WTC11 (cell line): Measurements from ENCODE around the gene ATP8B4. TPM values are rescaled to one million over a fixed set of nuclear protein-coding genes. Genes with fewer than 3 reads are reported as not detected.
A peak's percentile ranks its signal among the peaks of the same experiment; 100 is the strongest.

Source experiments
- ATAC-seq: fragments of 200-7000 bp; cut with Tn5 transposase; 2 replicates; pipeline ENCODE4 v1.10.0; 2021; ENCODE audit warnings: mild to moderate bottlenecking, moderate library complexity
- CTCF ChIA-PET: fragments of 300-600 bp; sonication (Branson Sonifier 250); formaldehyde crosslinking; loops from one replicate; lab custom pipeline; 2021; ENCODE audit warnings: antibody characterized with exemption; lab: Charles Lee
- POLR2A ChIA-PET: fragments of 350-600 bp; sonication (Branson Sonifier 250); formaldehyde crosslinking; loops from one replicate; lab custom pipeline; 2021; ENCODE audit warnings: antibody characterized with exemption; lab: Charles Lee
- DNase-seq: peaks from one replicate; pipeline ENCODE4 v3.0.0; 2021; ENCODE audit warnings: low spot score
- H3K27ac Mint-ChIP-seq: 2 replicates; pipeline ENCODE4 v1.8.0; 2021; ENCODE audit warnings: mixed read lengths
- H3K27me3 Mint-ChIP-seq: 2 replicates; pipeline ENCODE4 v1.8.0; 2021; ENCODE audit warnings: low read depth, mild to moderate bottlenecking, moderate library complexity, mixed read lengths
- H3K36me3 Mint-ChIP-seq: 2 replicates; pipeline ENCODE4 v1.8.0; 2021; ENCODE audit warnings: mixed read lengths
- H3K4me1 Mint-ChIP-seq: 2 replicates; pipeline ENCODE4 v1.8.0; 2022; ENCODE audit warnings: mixed read lengths
- H3K4me3 Mint-ChIP-seq: 2 replicates; pipeline ENCODE4 v1.8.0; 2021; ENCODE audit warnings: mild to moderate bottlenecking, moderate library complexity, mixed read lengths
- H3K9me3 Mint-ChIP-seq: 2 replicates; pipeline ENCODE4 v1.8.0; 2021; ENCODE audit warnings: mixed read lengths
- CBFB ChIP-seq: sonication (generic); formaldehyde crosslinking; IDR thresholded peaks from 2 replicates; pipeline ENCODE4 v1.8.1; 2022; ENCODE audit warnings: mild to moderate bottlenecking, low read depth, missing genetic modification reagents
- CREB1 ChIP-seq: sonication (generic); formaldehyde crosslinking; IDR thresholded peaks from 2 replicates; pipeline ENCODE4 v1.8.0; 2023; ENCODE audit warnings: mild to moderate bottlenecking, missing genetic modification reagents
- CREM ChIP-seq: sonication (generic); formaldehyde crosslinking; IDR thresholded peaks from 2 replicates; pipeline ENCODE4 v1.8.1; 2022; ENCODE audit warnings: mild to moderate bottlenecking, missing genetic modification reagents, moderate library complexity
- ESRRA ChIP-seq: sonication (generic); formaldehyde crosslinking; IDR thresholded peaks from 2 replicates; pipeline ENCODE4 v1.8.1; 2022; ENCODE audit warnings: mild to moderate bottlenecking, missing genetic modification reagents, borderline replicate concordance
- IRF2 ChIP-seq: sonication (generic); formaldehyde crosslinking; IDR thresholded peaks from 2 replicates; pipeline ENCODE4 v1.8.0; 2022; ENCODE audit warnings: low read depth, missing genetic modification reagents, borderline replicate concordance
- SMAD4 ChIP-seq: sonication (generic); formaldehyde crosslinking; IDR thresholded peaks from 2 replicates; pipeline ENCODE4 v1.8.0; 2022; ENCODE audit warnings: mild to moderate bottlenecking, missing genetic modification reagents
- TP53 ChIP-seq: sonication (generic); formaldehyde crosslinking; IDR thresholded peaks from 2 replicates; pipeline ENCODE4 v1.8.1; 2023; ENCODE audit warnings: mild to moderate bottlenecking, missing genetic modification reagents
- USF2 ChIP-seq: sonication (generic); formaldehyde crosslinking; IDR thresholded peaks from 2 replicates; pipeline ENCODE4 v1.8.1; 2023; ENCODE audit warnings: mild to moderate bottlenecking, missing genetic modification reagents, moderate library complexity
- ZBTB43 ChIP-seq: sonication (generic); formaldehyde crosslinking; IDR thresholded peaks from 2 replicates; pipeline ENCODE4 v1.8.1; 2023; ENCODE audit warnings: mild to moderate bottlenecking, missing genetic modification reagents
- ZNF317 ChIP-seq: sonication (generic); formaldehyde crosslinking; IDR thresholded peaks from 2 replicates; pipeline ENCODE4 v1.8.1; 2023; ENCODE audit warnings: low read depth, mild to moderate bottlenecking, moderate library complexity, missing genetic modification reagents, borderline replicate concordance
- ZNF512 ChIP-seq: sonication (generic); formaldehyde crosslinking; IDR thresholded peaks from 2 replicates; pipeline ENCODE4 v1.8.1; 2022; ENCODE audit warnings: missing genetic modification reagents, borderline replicate concordance
- ZNF671 ChIP-seq: fragments of 250-450 bp; sonication (Bioruptor Pico); IDR thresholded peaks from 2 replicates; pipeline ENCODE4 v1.8.0; 2021; ENCODE audit warnings: mild to moderate bottlenecking
- total RNA-seq: library from RNA; stranded (reverse); gene quantifications from 3 replicates; pipeline ENCODE4 v1.2.3, GENCODE V29; 2021
- TF ChIP-seq, protein P1 (sequence below): sonication (generic); formaldehyde crosslinking; IDR thresholded peaks from 2 replicates; pipeline ENCODE4 v1.8.0; 2022; ENCODE audit warnings: mild to moderate bottlenecking, missing genetic modification reagents
- TF ChIP-seq, protein P2 (sequence below): sonication (generic); formaldehyde crosslinking; IDR thresholded peaks from 2 replicates; pipeline ENCODE4 v1.8.1; 2022; ENCODE audit warnings: mild to moderate bottlenecking, missing genetic modification reagents, moderate library complexity, borderline replicate concordance
- TF ChIP-seq, protein P3 (sequence below): sonication (generic); formaldehyde crosslinking; conservative IDR thresholded peaks from 2 replicates; pipeline ENCODE4 v1.8.1; 2022; ENCODE audit warnings: mild to moderate bottlenecking, missing genetic modification reagents
- TF ChIP-seq, protein P4 (sequence below): sonication (generic); formaldehyde crosslinking; IDR thresholded peaks from 2 replicates; pipeline ENCODE4 v1.8.1; 2023; ENCODE audit warnings: mild to moderate bottlenecking, moderate library complexity, missing genetic modification reagents
- TF ChIP-seq, protein P5 (sequence below): sonication (generic); formaldehyde crosslinking; IDR thresholded peaks from 2 replicates; pipeline ENCODE4 v1.8.1; 2023; ENCODE audit warnings: mild to moderate bottlenecking, missing genetic modification reagents, moderate library complexity

ATP8B4 gene
- total RNA-seq, 1 experiment from 2014 or later, result 0.37 TPM

- peaks cover 13% of the 10 kb centered on the region for H3K9me3 Mint-ChIP-seq
- no peaks in the 10 kb centered on the region for H3K27me3 Mint-ChIP-seq
- no peak for DNase-seq
- no peak for ATAC-seq
- peaks cover 9% of the 10 kb centered on the region for H3K36me3 Mint-ChIP-seq
- H3K27ac Mint-ChIP-seq, result no peak overlapping the region
- POLR2A ChIA-PET, result interaction anchor here (0.6 kb wide), 1 partner anchor 107 kb away, joined by 4 read pairs; no protein-coding TSS in a partner anchor
- TF ChIP-seq CREB1 (CRISPR knock-in tag), result no peak
- TF ChIP-seq, protein P1, sequence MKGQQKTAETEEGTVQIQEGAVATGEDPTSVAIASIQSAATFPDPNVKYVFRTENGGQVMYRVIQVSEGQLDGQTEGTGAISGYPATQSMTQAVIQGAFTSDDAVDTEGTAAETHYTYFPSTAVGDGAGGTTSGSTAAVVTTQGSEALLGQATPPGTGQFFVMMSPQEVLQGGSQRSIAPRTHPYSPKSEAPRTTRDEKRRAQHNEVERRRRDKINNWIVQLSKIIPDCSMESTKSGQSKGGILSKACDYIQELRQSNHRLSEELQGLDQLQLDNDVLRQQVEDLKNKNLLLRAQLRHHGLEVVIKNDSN (CRISPR knock-in tag), result no peak
- TF ChIP-seq ZNF671 (CRISPR knock-in tag), result no peak
- TF ChIP-seq ESRRA (CRISPR knock-in tag), result no peak
- TF ChIP-seq ZNF512 (CRISPR knock-in tag), result no peak
- TF ChIP-seq, protein P2, sequence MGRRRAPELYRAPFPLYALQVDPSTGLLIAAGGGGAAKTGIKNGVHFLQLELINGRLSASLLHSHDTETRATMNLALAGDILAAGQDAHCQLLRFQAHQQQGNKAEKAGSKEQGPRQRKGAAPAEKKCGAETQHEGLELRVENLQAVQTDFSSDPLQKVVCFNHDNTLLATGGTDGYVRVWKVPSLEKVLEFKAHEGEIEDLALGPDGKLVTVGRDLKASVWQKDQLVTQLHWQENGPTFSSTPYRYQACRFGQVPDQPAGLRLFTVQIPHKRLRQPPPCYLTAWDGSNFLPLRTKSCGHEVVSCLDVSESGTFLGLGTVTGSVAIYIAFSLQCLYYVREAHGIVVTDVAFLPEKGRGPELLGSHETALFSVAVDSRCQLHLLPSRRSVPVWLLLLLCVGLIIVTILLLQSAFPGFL (CRISPR knock-in tag), result no peak
- TF ChIP-seq, all 79 proteins: peak for 0
- H3K4me1 Mint-ChIP-seq, result peaks cover 17% of the 10 kb centered on the region
- H3K4me3 Mint-ChIP-seq, result no peak overlapping the region
- CTCF ChIA-PET, result interaction anchor here (0.6 to 1.5 kb wide), 4 partner anchors 9 to 1236 kb away, joined by 3 read pairs; no protein-coding TSS in a partner anchor
These were observed 7.0 kb upstream of the ATP8B4 start for GRCh38 chr15:50126072-50126471.

DNA sequence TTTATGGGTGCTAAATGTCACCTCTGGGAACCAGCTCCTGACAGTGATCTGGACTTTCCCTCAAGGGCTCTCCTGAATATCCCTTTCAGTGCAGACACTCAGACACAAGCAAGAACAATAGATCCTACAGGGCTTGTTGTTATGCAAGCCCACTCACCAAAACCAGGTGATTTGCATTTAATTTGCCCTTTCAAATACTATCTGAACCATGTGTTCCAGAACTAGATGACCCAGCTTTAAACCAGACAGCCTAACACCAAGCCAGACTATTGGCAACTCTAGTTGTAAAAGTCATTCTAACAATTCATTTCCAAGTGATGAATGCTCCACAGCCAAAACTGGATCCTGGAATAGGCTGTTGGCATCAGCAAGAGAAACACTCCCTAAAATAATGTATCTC, 5.6 kb upstream of the ATP8B4 start:
- Mint-ChIP-seq H3K27me3 (no peaks in the 10 kb centered on the region), H3K27ac (no peak overlapping the region), H3K36me3 (peaks cover 9% of the 10 kb centered on the region), H3K4me1 (peaks cover 19% of the 10 kb centered on the region), H3K4me3 (no peak overlapping the region), H3K9me3 (peaks cover 13% of the 10 kb centered on the region)
- ChIA-PET POLR2A (no interaction called here), CTCF (no interaction called here)
- DNase-seq (no peak), ATAC-seq (peak; percentile 24; the same call in 1 of the 2 replicates)
- TF ChIP-seq, protein P3, sequence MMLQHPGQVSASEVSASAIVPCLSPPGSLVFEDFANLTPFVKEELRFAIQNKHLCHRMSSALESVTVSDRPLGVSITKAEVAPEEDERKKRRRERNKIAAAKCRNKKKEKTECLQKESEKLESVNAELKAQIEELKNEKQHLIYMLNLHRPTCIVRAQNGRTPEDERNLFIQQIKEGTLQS (CRISPR knock-in tag), result no peak
- TF ChIP-seq CREM (CRISPR knock-in tag) (no peak), ZNF317 (CRISPR knock-in tag) (no peak)

DNA sequence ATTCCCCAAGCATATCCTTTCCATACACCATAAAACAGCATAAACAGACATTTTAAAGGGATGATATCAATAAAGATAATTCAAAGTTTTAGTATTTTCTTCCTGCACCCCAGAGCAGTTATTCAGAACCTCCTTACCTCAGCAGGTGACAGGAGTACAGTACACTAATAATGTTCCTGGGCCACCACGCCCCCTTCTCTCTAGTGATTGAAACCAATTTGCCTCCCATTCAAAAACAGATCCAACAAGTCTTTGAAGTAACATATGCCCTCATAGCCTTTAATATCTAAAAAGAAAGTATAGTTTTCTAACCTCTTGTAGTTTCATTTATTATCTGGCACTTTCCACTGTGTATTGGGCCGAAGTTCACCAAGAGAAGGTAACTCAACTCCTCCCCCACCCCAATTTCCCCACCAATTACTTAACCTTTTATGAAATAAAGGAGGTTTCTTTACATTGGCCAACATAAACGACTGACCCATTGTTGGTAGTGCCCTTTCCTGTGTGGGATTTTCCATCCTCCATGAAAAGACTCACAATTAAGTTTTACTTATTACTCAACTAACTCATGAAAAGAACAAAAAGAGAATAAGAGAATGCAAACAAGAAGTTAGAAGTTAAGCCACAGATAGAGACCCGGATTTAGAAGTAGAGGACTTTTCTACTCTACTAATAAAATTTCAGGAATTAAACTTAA, 5.0 kb upstream of the ATP8B4 start:
- ChIA-PET POLR2A (no interaction called here), CTCF (no interaction called here)
- no peaks in the 10 kb centered on the region for H3K27me3 Mint-ChIP-seq
- DNase-seq (no peak), ATAC-seq (no peak)
- peaks cover 13% of the 10 kb centered on the region for H3K9me3 Mint-ChIP-seq
- H3K4me3 Mint-ChIP-seq, result no peak overlapping the region
- H3K27ac Mint-ChIP-seq, result no peak overlapping the region; the same call in 1 of the 2 replicates
- peaks cover 9% of the 10 kb centered on the region for H3K36me3 Mint-ChIP-seq
- no peak for TF ChIP-seq ZBTB43 (CRISPR knock-in tag)
- no peak for TF ChIP-seq SMAD4 (CRISPR knock-in tag)
- no peak for TF ChIP-seq IRF2 (CRISPR knock-in tag)
- no peak for TF ChIP-seq USF2
- TF ChIP-seq CBFB (CRISPR knock-in tag), result no peak
- no peak for TF ChIP-seq TP53 (CRISPR knock-in tag)
- TF ChIP-seq, protein P4, sequence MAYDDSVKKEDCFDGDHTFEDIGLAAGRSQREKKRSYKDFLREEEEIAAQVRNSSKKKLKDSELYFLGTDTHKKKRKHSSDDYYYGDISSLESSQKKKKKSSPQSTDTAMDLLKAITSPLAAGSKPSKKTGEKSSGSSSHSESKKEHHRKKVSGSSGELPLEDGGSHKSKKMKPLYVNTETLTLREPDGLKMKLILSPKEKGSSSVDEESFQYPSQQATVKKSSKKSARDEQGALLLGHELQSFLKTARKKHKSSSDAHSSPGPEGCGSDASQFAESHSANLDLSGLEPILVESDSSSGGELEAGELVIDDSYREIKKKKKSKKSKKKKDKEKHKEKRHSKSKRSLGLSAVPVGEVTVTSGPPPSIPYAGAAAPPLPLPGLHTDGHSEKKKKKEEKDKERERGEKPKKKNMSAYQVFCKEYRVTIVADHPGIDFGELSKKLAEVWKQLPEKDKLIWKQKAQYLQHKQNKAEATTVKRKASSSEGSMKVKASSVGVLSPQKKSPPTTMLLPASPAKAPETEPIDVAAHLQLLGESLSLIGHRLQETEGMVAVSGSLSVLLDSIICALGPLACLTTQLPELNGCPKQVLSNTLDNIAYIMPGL (CRISPR knock-in tag), result no peak
- TF ChIP-seq, protein P5, sequence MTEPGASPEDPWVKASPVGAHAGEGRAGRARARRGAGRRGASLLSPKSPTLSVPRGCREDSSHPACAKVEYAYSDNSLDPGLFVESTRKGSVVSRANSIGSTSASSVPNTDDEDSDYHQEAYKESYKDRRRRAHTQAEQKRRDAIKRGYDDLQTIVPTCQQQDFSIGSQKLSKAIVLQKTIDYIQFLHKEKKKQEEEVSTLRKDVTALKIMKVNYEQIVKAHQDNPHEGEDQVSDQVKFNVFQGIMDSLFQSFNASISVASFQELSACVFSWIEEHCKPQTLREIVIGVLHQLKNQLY (CRISPR knock-in tag), result no peak
- peaks cover 24% of the 10 kb centered on the region for H3K4me1 Mint-ChIP-seq
